G401 (cell line): ENCODE results near the gene SEPTIN14. TPM values are rescaled to one million over a fixed set of nuclear protein-coding genes. Genes with fewer than 3 reads are reported as not detected.
"Not testable (repeated sequence)": the region's sequence is repeated elsewhere in the genome, so short reads cannot be mapped to it uniquely, and the experiment has no call there.

Experiments used
- DNase-seq: peaks from one replicate; pipeline ENCODE4 v3.0.0-alpha.2; 2015; ENCODE audit warnings: low spot score
- in situ Hi-C: cut with HindIII; loops from 2 replicates; pipeline ENCODE4 v1.10.0; 2016; ENCODE audit warnings: low sequenced_read_pairs, mixed read lengths
- total RNA-seq: library from RNA; depleted of rRNA; stranded (reverse); fragments of >200 nt; shearing (Covaris generic); gene quantifications from 2 replicates; pipeline ENCODE4 v1.2.3, GENCODE V29; 2014; rRNA removed

SEPTIN14 gene
- total RNA-seq, 1 experiment from 2014 or later = not detected

GRCh38 chr7:55787796-55788195 is 74.8 kb downstream of the SEPTIN14 start:
- no peak for DNase-seq
- in situ Hi-C loops = no loop called here

GRCh38 chr7:55786901-55787300 is 75.7 kb downstream of the SEPTIN14 start:
- DNase-seq = no peak
- in situ Hi-C loops = no loop called here

- in situ Hi-C loops, DNase-seq: not testable (repeated sequence)
Measured at GRCh38 chr7:55785444-55785843, 77.1 kb downstream of the SEPTIN14 start.

GRCh38 chr7:55784151-55784550 is 78.4 kb downstream of the SEPTIN14 start:
- no peak for DNase-seq
- in situ Hi-C loops = no loop called here

GRCh38 chr7:55778631-55779030 is 83.9 kb downstream of the SEPTIN14 start:
- no peak for DNase-seq
- in situ Hi-C loops = no loop called here

GRCh38 chr7:55776196-55776595 is 86.4 kb downstream of the SEPTIN14 start:
- DNase-seq = no peak
- in situ Hi-C loops = no loop called here

- in situ Hi-C loops = no loop called here
Measured at GRCh38 chr7:55775051-55775420, 87.5 kb downstream of the SEPTIN14 start.

GRCh38 chr7:55774327-55775050 is 88.1 kb downstream of the SEPTIN14 start:
- in situ Hi-C loops = no loop called here
- DNase-seq = peak; percentile 20

More at GRCh38 chr7:55775051-55775420, 87.5 kb downstream of the SEPTIN14 start:
- DNase-seq = no peak

- DNase-seq = no peak
- in situ Hi-C loops = no loop called here
Measured at GRCh38 chr7:55770778-55771177, 91.8 kb downstream of the SEPTIN14 start.

GRCh38 chr7:55753274-55753862 is 109.2 kb downstream of the SEPTIN14 start:
- DNase-seq, in situ Hi-C loops: not testable (repeated sequence)

GRCh38 chr7:55744706-55745105 is 117.8 kb downstream of the SEPTIN14 start:
- in situ Hi-C loops, DNase-seq: not testable (repeated sequence)

Other genes with a start within 250 kb of the SEPTIN14 start
- 3.7 and 3.9 TPM in 2 replicates for gene ZNF713, start 24.7 kb upstream of the SEPTIN14 start, total RNA-seq
- gene MRPS17, start 89.1 kb upstream of the SEPTIN14 start, total RNA-seq = 32.1 and 39.7 TPM in 2 replicates
- 36.2 and 79.2 TPM in 2 replicates for gene NIPSNAP2, start 101.8 kb upstream of the SEPTIN14 start, total RNA-seq
- 69.1 and 70.9 TPM in 2 replicates for gene PSPH, start 188.7 kb upstream of the SEPTIN14 start, total RNA-seq
- 412 and 507 TPM in 2 replicates for gene CCT6A, start 189.0 kb upstream of the SEPTIN14 start, total RNA-seq
- 145 and 152 TPM in 2 replicates for gene SUMF2, start 201.5 kb upstream of the SEPTIN14 start, total RNA-seq
- not detected in 2 replicates for gene PHKG1, start 230.2 kb upstream of the SEPTIN14 start, total RNA-seq
- gene CHCHD2, start 243.7 kb upstream of the SEPTIN14 start, total RNA-seq = 654 and 762 TPM in 2 replicates